Stomach (tissue), 9 donors: ENCODE results near the gene TLK1. TPM values are rescaled to one million over a fixed set of nuclear protein-coding genes. Genes with fewer than 3 reads are reported as not detected.

Experiments
- DNase-seq, 2 donors: peaks; one replicate each; pipeline versions ENCODE4 v3.0.0 to v3.0.0-alpha.2; 2013 to 2019
- H3K27ac ChIP-seq, 5 donors: fragments of 200-600 bp in 4 of 5; sonication (generic) in 4 of 5; one replicate each; pipeline ENCODE4 v1.5.1; 2013 to 2019; ENCODE audit warnings: mild to moderate bottlenecking in 1 of 5, moderate library complexity in 1 of 5
- H3K27me3 ChIP-seq, 3 donors: fragments of 200-600 bp; sonication (generic); one replicate each; pipeline ENCODE4 v1.5.1; 2017 to 2019; ENCODE audit warnings: mixed run types in 1 of 3
- H3K36me3 ChIP-seq, 4 donors: fragments of 200-600 bp; sonication (generic); 1 replicate in 3 of 4; 2 replicates in 1 of 4; pipeline ENCODE4 v1.5.1; 2016 to 2019
- H3K4me1 ChIP-seq, 4 donors: fragments of 200-600 bp; sonication (generic); one replicate each; pipeline ENCODE4 v1.5.1; 2016 to 2019
- H3K4me3 ChIP-seq, 4 donors: fragments of 200-600 bp; sonication (generic) in 3 of 4; one replicate each; pipeline ENCODE4 v1.5.1; 2016 to 2019; ENCODE audit warnings: mild to moderate bottlenecking in 1 of 4
- H3K9me3 ChIP-seq, 4 donors: fragments of 200-600 bp; sonication (generic); one replicate each; pipeline ENCODE4 v1.5.1; 2016 to 2019
- EP300 ChIP-seq: sonication (generic); formaldehyde crosslinking; IDR thresholded peaks from one replicate; pipeline ENCODE4 v1.6.1; 2017; ENCODE audit warnings: antibody characterized with exemption
- POLR2A ChIP-seq, 4 donors: fragments of 450-650 bp; IDR thresholded peaks; one replicate each; pipeline ENCODE4 v1.6.1; 2016; ENCODE audit warnings: antibody characterized with exemption in 4 of 4, control low read depth in 2 of 4, mild to moderate bottlenecking in 1 of 4, moderate library complexity in 1 of 4
- POLR2AphosphoS5 ChIP-seq, 3 donors: sonication (generic); formaldehyde crosslinking; IDR thresholded peaks; one replicate each; pipeline ENCODE4 v1.6.1; 2016; ENCODE audit warnings: antibody characterized with exemption in 3 of 3
- WGBS, 5 donors: extraction: QIAGEN DNeasy Blood & Tissue Kit in 3 of 5; methylation state at CpG; one replicate each; pipeline versions ENCODE4 v1.1.5 to v1.1.7; 2013 to 2018; 5-methylcytosine and 5-hydroxymethylcytosine counted together
- intact Hi-C: fragments of 100-400 bp; cut with DNase I; formaldehyde crosslinking; loops from one replicate; pipeline ENCODE4 v1.15.1; 2023; ENCODE audit warnings: low total_unique reads
- polyA plus RNA-seq, 3 donors: library from polyadenylated mRNA; stranded (reverse); fragments of 200-250 nt; gene quantifications; one replicate each; pipeline ENCODE4 v1.2.3, GENCODE V29; 2013
- total RNA-seq, 5 donors: library from RNA; depleted of rRNA; stranded (reverse); fragments of >200 nt; gene quantifications; one replicate each; pipeline versions ENCODE4 v1.1.0 to v1.2.3, GENCODE V29; 2014 to 2016
- TF ChIP-seq, protein P1 (sequence below), 7 experiments: fragments of 450-650 bp in 4 of 7; fragments of 200-600 bp in 3 of 7; sonication (generic) in 3 of 7; IDR thresholded peaks; one replicate each; pipeline ENCODE4 v1.5.1; 2016 to 2019; ENCODE audit warnings: antibody characterized with exemption in 7 of 7, control low read depth in 2 of 7, mild to moderate bottlenecking in 1 of 7
- donor health status: healthy with polysubstance abuse.
- donor health status: Bipolar disorder and iron deficiency.
- donor health status: healthy.

Gene TLK1
- total and polyA plus RNA-seq, 8 donors: 10.1 to 135 (median 14.4) TPM

DNA sequence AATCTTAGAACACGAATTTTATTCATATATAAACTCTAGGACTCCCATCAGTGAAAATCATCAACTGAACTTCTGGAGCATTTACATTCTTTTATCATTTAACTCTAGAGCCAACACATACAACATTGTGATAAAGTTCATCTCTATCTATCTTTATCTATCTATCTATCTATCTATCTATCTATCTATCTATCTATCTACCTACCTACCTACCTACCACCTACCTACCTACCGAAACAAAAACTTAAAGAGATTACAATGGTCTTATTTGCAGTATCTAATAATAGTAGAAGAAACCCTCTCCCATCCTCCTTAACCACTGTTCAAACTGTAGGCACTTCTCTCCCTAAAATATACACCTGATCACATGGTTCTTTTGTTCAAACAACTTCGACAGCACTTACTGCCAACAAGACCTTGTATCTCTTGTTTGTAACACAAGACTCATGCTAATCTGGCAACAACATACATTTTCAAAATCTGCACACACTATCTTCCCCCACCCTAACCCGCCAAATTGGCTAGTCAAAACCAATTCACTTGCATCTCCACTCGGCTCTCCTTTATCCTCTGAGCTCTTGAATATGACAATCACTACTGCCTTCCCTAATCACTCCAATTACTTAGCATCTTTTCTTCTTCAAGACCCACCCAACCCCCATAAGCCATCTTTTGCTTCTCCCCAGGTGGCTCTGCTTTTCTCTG lies 162.6 kb downstream of the TLK1 start:
- TF ChIP-seq EP300 (no peak), POLR2AphosphoS5 (IDR thresholded peaks at IDR 0.05) (no peak), POLR2A (IDR thresholded peaks at IDR 0.05) (no peak)
- TF ChIP-seq, protein P1, sequence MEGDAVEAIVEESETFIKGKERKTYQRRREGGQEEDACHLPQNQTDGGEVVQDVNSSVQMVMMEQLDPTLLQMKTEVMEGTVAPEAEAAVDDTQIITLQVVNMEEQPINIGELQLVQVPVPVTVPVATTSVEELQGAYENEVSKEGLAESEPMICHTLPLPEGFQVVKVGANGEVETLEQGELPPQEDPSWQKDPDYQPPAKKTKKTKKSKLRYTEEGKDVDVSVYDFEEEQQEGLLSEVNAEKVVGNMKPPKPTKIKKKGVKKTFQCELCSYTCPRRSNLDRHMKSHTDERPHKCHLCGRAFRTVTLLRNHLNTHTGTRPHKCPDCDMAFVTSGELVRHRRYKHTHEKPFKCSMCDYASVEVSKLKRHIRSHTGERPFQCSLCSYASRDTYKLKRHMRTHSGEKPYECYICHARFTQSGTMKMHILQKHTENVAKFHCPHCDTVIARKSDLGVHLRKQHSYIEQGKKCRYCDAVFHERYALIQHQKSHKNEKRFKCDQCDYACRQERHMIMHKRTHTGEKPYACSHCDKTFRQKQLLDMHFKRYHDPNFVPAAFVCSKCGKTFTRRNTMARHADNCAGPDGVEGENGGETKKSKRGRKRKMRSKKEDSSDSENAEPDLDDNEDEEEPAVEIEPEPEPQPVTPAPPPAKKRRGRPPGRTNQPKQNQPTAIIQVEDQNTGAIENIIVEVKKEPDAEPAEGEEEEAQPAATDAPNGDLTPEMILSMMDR (IDR thresholded peaks at IDR 0.05): no peak

DNA sequence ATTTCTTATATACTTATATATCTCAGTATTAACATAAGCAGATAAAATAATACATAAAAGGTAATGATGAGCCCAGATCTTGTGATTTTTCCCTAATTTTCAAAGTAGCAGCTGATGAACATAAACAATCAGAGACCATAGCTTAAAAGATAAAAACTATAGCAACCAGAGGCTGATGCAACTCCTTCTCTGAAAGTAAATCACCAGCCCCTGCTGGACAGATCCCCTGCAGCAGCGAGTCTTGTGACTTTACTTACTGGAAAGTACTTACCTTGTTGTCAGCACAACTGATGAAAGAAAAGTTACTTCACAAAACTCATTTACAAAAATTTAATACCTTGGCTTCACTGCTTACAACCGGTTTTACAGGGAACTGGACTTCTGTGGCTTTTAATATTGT lies 164.4 kb downstream of the TLK1 start:
- Histone ChIP-seq H3K4me1 (no peaks in the 10 kb centered on the region), H3K36me3 (peaks cover 22 to 84% (median 74%) of the 10 kb centered on the region in 4 donors), H3K27ac (no peak overlapping the region), H3K9me3 (no peaks in the 10 kb centered on the region), H3K4me3 (no peak overlapping the region), H3K27me3 (no peaks in the 10 kb centered on the region)
- intact Hi-C loops: no loop called here
- no peak for TF ChIP-seq POLR2AphosphoS5 (IDR thresholded peaks at IDR 0.05)
- TF ChIP-seq, protein P1 (IDR thresholded peaks at IDR 0.05): no peak
- TF ChIP-seq EP300: no peak
- TF ChIP-seq POLR2A (IDR thresholded peaks at IDR 0.05): no peak
- 94 to 97% (median 95%) methylated on average over 2 of the region's 2 CpGs for WGBS, 5 donors
- DNase-seq: no peak

More for the DNA sequence above, 162.6 kb downstream of the TLK1 start:
- WGBS, 5 donors: 52 to 74% (median 65%) methylated on average over 5 of the region's 5 CpGs
- Histone ChIP-seq H3K4me3 (no peak overlapping the region), H3K36me3 (peaks cover 17 to 83% (median 74%) of the 10 kb centered on the region in 4 donors), H3K4me1 (no peaks in the 10 kb centered on the region), H3K9me3 (no peaks in the 10 kb centered on the region), H3K27me3 (no peaks in the 10 kb centered on the region), H3K27ac (no peak overlapping the region)
- intact Hi-C loops: no loop called here
- DNase-seq: no peak

DNA sequence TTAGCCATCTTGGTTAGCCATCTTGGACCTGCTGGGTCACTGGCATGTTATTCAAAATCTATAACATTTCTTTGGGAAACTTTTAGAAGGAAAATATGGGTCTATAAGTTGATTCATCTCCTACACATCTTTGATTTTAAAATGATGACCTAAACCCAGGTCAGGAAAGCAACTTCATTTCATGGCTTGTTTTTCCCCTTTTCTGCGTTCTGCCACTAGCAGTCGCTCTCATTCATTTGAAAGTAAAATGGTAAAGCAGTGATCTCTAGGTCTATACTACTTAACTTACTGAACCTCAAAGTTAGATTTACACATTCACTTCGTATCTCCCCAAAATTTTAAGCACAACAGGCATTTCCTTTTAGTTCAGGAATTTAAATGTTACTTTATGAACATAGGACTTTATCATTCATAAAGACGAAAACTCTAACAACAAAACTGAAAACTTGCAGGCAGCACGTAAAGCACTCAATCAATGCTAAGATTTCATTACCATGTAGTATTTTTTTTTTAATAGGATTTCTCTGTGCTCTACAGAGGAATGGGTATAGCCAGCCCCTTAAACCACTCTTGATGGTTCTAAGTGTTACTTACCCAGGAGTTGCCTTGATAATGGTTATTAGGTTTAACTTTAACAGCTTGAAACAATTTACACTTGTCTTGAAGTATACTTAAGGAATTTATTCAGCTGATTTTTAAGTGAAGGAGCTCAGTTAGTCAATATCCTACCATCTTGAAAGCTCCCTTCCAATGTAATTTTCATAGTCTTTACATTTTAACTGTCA lies 169.1 kb downstream of the TLK1 start:
- no peaks in the 10 kb centered on the region for H3K27me3 ChIP-seq
- WGBS, 5 donors: 90 to 95% (median 92%) methylated on average over 5 of the region's 5 CpGs
- TF ChIP-seq POLR2AphosphoS5 (IDR thresholded peaks at IDR 0.05) (no peak), POLR2A (IDR thresholded peaks at IDR 0.05) (no peak), EP300 (no peak)
- TF ChIP-seq, protein P1 (IDR thresholded peaks at IDR 0.05): no peak
- H3K4me1 ChIP-seq: no peaks in the 10 kb centered on the region
- no peak overlapping the region for H3K4me3 ChIP-seq
- intact Hi-C loops: no loop called here
- DNase-seq: no peak
- H3K9me3 ChIP-seq: no peaks in the 10 kb centered on the region
- peaks cover 21 to 79% (median 66%) of the 10 kb centered on the region in 4 donors for H3K36me3 ChIP-seq
- H3K27ac ChIP-seq: no peak overlapping the region

DNA sequence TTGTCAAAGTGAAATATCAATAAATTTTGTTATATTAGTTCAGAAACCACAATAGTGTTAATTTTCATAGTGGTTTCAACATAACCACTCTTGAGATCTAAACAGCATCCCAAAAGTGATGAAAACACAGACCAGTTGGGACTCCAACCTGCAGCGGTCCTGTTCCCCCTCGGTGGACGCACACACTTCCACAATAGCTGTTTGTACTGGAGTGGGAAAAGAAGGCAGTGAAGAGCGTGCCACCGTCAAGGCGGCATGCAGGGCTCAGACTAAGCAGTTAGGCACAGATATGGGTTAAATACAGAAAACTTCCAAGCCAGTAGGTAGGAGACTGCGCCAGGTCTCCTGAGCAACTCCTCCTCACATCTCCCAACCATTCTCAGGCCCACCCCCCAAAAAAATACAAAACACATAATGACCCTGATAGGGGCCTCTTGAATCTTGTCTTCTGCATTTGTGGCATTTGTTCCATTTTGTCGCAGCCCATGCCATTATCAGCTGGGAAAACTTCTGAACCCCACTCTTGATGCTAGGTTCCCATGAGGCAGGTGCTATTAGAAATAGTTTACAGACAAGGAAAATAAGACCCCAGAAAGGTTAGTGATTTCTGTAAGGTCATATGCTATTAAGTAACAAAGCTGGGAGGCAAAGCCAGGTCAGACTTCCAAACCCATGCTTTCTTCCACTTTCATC lies 174.0 kb downstream of the TLK1 start:
- Histone ChIP-seq H3K36me3 (peaks cover 0 to 33% (median 22%) of the 10 kb centered on the region in 4 donors), H3K27me3 (no peaks in the 10 kb centered on the region), H3K9me3 (no peaks in the 10 kb centered on the region), H3K27ac (no peak overlapping the region), H3K4me1 (peaks cover 0 to 1% (median 0%) of the 10 kb centered on the region in 4 donors), H3K4me3 (no peak overlapping the region)
- no peak for DNase-seq
- TF ChIP-seq, protein P1 (IDR thresholded peaks at IDR 0.05): no peak
- no peak for TF ChIP-seq EP300
- no peak for TF ChIP-seq POLR2AphosphoS5 (IDR thresholded peaks at IDR 0.05)
- no peak for TF ChIP-seq POLR2A (IDR thresholded peaks at IDR 0.05)
- intact Hi-C loops: no loop called here
- WGBS, 5 donors: 92 to 95% (median 95%) methylated on average over 8 of the region's 8 CpGs
